Cardiac muscle cell (in vitro differentiated cells and primary cell): Measurements from ENCODE around the gene ALDH1B1. TPM values are rescaled to one million over a fixed set of nuclear protein-coding genes. Genes with fewer than 3 reads are reported as not detected.

Experiments
- DNase-seq, 2 donors: peaks; one replicate each; pipeline versions ENCODE4 v3.0.0 to v3.0.0-alpha.2; 2010 to 2017; ENCODE audit warnings: low read depth in 1 of 2, low spot score in 1 of 2
- H3K27ac ChIP-seq: fragments of 200-600 bp; sonication (generic); 2 replicates; pipeline ENCODE4 v1.5.1; 2016
- H3K27me3 ChIP-seq: fragments of 200-600 bp; sonication (generic); 2 replicates; pipeline ENCODE4 v1.6.0; 2016; ENCODE audit warnings: control low read depth
- H3K36me3 ChIP-seq: fragments of 200-600 bp; sonication (generic); 2 replicates; pipeline ENCODE4 v1.5.1; 2016; ENCODE audit warnings: control low read depth
- H3K4me1 ChIP-seq: fragments of 200-600 bp; sonication (generic); 2 replicates; pipeline ENCODE4 v1.8.1; 2017; ENCODE audit warnings: low read depth, mild to moderate bottlenecking, mixed run types
- H3K4me3 ChIP-seq: fragments of 200-600 bp; sonication (generic); 2 replicates; pipeline ENCODE4 v1.5.1; 2016; ENCODE audit warnings: mild to moderate bottlenecking
- H3K9me3 ChIP-seq: fragments of 200-600 bp; sonication (generic); 2 replicates; pipeline ENCODE4 v1.5.1; 2017; ENCODE audit warnings: low read depth, mild to moderate bottlenecking, control low read depth
- CTCF ChIP-seq: IDR thresholded peaks from 2 replicates; pipeline ENCODE4 v1.5.1; 2012; ENCODE audit warnings: low read depth, mild to moderate bottlenecking, low read length
- polyA plus RNA-seq: library from polyadenylated mRNA; unstranded; fragments of >200 nt; fragmentation: Nextera tagmentation; extraction: Ambion mirVana; gene quantifications from 2 replicates; pipeline ENCODE4 v1.2.1, GENCODE V29; 2016
- total RNA-seq: library from RNA; depleted of rRNA; stranded (reverse); fragments of >200 nt; gene quantifications from 2 replicates; pipeline ENCODE4 v1.2.3, GENCODE V29; 2016

Gene ALDH1B1
- total and polyA plus RNA-seq, 2 experiments from 2014 or later = 31.7 to 34.7 TPM

DNA sequence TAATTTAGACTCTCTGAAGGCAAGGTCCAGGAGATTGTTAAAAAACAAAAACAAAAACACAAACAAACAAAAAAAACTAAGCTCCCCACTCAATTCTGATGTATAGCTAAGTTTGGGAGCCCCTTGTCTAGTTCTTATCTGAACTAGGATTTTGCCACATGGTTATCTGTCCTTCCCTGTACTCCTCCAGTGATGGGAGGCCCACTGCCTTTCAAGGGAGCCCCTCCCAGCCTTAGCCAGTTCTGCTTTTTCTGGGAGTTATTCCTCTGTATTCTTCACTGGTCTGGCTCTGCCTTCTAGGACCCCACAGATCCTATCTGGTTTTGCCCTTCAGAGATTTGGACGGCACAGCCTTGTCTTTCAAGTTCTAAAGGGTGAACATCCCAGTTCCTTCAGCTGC lies 2.1 kb upstream of the ALDH1B1 start:
- no peak overlapping the region for H3K27ac ChIP-seq
- no peaks in the 10 kb centered on the region for H3K9me3 ChIP-seq
- no peaks in the 10 kb centered on the region for H3K36me3 ChIP-seq
- DNase-seq = no peak
- H3K4me3 ChIP-seq = no peak overlapping the region
- no peaks in the 10 kb centered on the region for H3K27me3 ChIP-seq
- TF ChIP-seq CTCF = no peak
- H3K4me1 ChIP-seq = peaks cover 21% of the 10 kb centered on the region

- TF ChIP-seq CTCF = no peak
- H3K9me3 ChIP-seq = no peaks in the 10 kb centered on the region
- no peaks in the 10 kb centered on the region for H3K27me3 ChIP-seq
- DNase-seq = no peak
- H3K4me1 ChIP-seq = peaks cover 21% of the 10 kb centered on the region
- H3K27ac ChIP-seq = no peak overlapping the region
- no peak overlapping the region for H3K4me3 ChIP-seq
- no peaks in the 10 kb centered on the region for H3K36me3 ChIP-seq
Measured at GRCh38 chr9:38390851-38391250, 1.7 kb upstream of the ALDH1B1 start.

DNA sequence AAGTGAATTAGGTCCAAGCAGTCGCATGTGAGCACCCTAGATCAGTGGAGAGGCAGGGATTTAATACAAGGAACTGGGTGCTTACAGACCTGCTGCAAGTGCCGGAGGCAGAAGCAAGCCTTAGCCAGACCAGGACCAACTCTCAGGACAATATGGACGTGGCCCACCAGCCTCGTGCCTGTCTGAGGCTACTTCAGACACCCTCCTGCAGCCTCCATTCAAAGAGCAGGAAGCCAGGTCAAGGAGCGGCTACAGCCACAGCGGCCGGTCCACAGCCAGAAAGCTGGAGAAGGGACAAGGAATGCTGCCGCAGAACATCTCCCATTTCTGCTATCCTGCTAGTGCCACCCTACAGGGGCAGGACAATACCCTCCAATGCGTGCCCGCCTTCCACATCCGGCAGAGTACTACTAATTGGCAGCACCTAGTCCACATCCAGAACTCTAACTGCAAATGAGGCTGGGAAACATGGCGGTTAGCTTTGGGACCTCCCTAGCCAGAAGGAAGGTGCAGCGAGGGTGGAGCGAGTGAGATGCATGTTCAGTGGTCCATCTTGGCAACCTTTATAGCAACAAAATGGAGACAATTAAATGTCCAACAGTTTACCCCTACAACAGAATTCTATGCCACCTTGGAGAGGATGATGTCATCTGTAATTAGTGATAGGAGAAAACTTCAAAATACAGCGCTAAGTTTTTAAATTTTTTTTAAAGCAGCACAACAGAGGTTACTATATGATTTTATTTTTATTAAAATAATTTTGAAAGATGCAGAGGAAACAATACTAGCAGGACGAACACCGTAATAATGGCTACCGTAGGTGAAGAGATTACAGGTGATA lies 1.0 kb upstream of the ALDH1B1 start:
- Histone ChIP-seq H3K4me3 (peak overlapping the region; percentile 60), H3K9me3 (no peaks in the 10 kb centered on the region), H3K4me1 (peaks cover 21% of the 10 kb centered on the region), H3K27ac (no peak overlapping the region), H3K36me3 (no peaks in the 10 kb centered on the region), H3K27me3 (no peaks in the 10 kb centered on the region)
- TF ChIP-seq CTCF = no peak
- DNase-seq = no peak

- TF ChIP-seq CTCF = no peak
- Histone ChIP-seq H3K27ac (no peak overlapping the region), H3K27me3 (no peaks in the 10 kb centered on the region), H3K4me3 (peak overlapping the region; percentile 60), H3K4me1 (peaks cover 21% of the 10 kb centered on the region), H3K36me3 (no peaks in the 10 kb centered on the region), H3K9me3 (no peaks in the 10 kb centered on the region)
- DNase-seq = peak in 1 of 2 donors; percentile 7
Measured at GRCh38 chr9:38393128-38393796, 760 bp downstream of the ALDH1B1 start.

- TF ChIP-seq CTCF = no peak
- H3K27ac ChIP-seq = no peak overlapping the region
- H3K36me3 ChIP-seq = no peaks in the 10 kb centered on the region
- peaks cover 21% of the 10 kb centered on the region for H3K4me1 ChIP-seq
- no peak overlapping the region for H3K4me3 ChIP-seq
- DNase-seq = no peak
- no peaks in the 10 kb centered on the region for H3K27me3 ChIP-seq
- H3K9me3 ChIP-seq = no peaks in the 10 kb centered on the region
Measured at GRCh38 chr9:38394416-38394815, 1.9 kb downstream of the ALDH1B1 start.
